ENCODE data around the gene IGFBPL1. TPM values are rescaled to one million over a fixed set of nuclear protein-coding genes. Genes with fewer than 3 reads are reported as not detected.

The IGFBPL1 gene
- total RNA-seq, 1 donor from 2014 or later = not detected

DNA sequence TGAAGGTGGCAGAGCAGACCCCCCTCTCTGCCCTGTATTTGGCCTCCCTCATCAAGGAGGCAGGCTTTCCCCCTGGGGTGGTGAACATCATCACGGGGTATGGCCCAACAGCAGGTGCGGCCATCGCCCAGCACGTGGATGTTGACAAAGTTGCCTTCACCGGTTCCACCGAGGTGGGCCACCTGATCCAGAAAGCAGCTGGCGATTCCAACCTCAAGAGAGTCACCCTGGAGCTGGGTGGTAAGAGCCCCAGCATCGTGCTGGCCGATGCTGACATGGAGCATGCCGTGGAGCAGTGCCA is 27.9 kb downstream of the IGFBPL1 start:
- Histone ChIP-seq H3K36me3 (ENCODE audit: control insufficient read depth, insufficient read depth, low read length) (peaks cover 6% of the 10 kb centered on the region), H3K27me3 (ENCODE audit: control insufficient read depth, insufficient read depth, low read length) (no peaks in the 10 kb centered on the region), H3K4me3 (ENCODE audit: low read depth, low read length) (no peak overlapping the region)
- TF ChIP-seq, protein P1, sequence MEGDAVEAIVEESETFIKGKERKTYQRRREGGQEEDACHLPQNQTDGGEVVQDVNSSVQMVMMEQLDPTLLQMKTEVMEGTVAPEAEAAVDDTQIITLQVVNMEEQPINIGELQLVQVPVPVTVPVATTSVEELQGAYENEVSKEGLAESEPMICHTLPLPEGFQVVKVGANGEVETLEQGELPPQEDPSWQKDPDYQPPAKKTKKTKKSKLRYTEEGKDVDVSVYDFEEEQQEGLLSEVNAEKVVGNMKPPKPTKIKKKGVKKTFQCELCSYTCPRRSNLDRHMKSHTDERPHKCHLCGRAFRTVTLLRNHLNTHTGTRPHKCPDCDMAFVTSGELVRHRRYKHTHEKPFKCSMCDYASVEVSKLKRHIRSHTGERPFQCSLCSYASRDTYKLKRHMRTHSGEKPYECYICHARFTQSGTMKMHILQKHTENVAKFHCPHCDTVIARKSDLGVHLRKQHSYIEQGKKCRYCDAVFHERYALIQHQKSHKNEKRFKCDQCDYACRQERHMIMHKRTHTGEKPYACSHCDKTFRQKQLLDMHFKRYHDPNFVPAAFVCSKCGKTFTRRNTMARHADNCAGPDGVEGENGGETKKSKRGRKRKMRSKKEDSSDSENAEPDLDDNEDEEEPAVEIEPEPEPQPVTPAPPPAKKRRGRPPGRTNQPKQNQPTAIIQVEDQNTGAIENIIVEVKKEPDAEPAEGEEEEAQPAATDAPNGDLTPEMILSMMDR (IDR thresholded peaks at IDR 0.05; ENCODE audit: insufficient read depth, low read length, severe bottlenecking) = no peak
- FAIRE-seq = no peak
- no peak for DNase-seq (ENCODE audit: low read depth)

DNA sequence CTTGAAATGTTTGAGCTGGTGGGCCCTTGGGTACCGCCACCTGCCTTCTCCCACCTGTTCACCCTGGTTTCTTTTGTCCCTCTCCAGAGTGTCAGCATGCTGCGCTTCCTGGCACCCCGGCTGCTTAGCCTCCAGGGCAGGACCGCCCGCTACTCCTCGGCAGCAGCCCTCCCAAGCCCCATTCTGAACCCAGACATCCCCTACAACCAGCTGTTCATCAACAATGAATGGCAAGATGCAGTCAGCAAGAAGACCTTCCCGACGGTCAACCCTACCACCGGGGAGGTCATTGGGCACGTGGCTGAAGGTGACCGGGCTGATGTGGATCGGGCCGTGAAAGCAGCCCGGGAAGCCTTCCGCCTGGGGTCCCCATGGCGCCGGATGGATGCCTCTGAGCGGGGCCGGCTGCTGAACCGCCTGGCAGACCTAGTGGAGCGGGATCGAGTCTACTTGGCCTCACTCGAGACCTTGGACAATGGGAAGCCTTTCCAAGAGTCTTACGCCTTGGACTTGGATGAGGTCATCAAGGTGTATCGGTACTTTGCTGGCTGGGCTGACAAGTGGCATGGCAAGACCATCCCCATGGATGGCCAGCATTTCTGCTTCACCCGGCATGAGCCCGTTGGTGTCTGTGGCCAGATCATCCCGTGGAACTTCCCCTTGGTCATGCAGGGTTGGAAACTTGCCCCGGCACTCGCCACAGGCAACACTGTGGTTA is 28.4 kb downstream of the IGFBPL1 start:
- DNase-seq (ENCODE audit: low read depth) = no peak
- Histone ChIP-seq H3K36me3 (ENCODE audit: control insufficient read depth, insufficient read depth, low read length) (peaks cover 6% of the 10 kb centered on the region), H3K27me3 (ENCODE audit: control insufficient read depth, insufficient read depth, low read length) (no peaks in the 10 kb centered on the region), H3K4me3 (ENCODE audit: low read depth, low read length) (no peak overlapping the region)
- FAIRE-seq = no peak
- TF ChIP-seq, protein P1 (IDR thresholded peaks at IDR 0.05; ENCODE audit: insufficient read depth, low read length, severe bottlenecking) = no peak

DNA sequence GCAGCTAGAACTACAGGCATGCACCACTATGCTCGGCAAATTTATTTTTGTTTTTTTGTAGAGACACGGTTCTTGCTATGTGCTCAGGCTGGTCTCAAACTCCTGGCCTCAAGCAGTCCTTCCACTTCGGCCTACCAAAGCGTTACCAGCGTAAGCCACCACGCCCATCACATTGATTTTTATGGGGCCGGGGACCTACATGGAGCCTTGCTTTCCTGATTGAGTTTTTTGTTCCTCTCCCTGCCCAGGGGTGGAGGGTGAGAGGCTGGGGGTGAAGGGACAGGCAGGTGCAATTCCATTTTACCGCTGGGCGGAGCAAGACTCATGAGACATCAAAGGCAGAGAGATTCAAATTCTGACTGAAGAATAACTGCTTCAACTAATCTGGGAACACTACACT is 29.8 kb downstream of the IGFBPL1 start:
- FAIRE-seq = no peak
- DNase-seq (ENCODE audit: low read depth) = no peak

DNA sequence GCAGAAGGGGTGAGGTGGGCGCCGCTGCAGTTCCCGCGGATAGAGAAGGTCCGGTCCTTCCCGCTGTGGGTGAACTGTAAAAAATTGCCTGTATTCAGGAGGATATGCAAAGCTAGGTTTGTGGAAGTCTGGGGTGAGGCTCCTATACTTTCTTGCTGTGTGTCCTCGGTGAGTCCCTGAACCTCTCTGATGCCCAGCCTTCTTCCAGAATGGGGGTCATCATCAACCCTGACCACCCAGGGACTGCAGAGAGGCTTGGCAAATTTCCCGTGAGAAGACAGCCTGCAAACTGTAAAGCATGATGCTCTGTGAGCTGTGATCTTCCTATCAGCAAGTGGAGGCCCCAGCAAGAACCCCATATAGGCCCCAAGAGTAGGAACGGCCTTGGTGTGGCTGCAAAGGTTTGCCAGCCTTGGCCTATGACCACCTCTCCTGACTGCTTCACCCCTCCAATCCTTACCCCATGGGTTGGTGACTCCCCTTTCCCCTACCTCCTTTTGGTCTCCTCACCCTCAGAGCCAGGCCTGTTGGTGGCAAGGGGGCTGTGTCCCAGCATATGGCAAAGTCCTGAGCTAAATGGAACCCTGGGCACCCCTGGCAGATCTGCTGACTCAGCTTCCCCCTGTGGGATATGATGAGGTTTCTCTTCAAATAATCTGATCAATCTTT is 31.0 kb downstream of the IGFBPL1 start:
- no peak for FAIRE-seq
- H3K27me3 ChIP-seq (ENCODE audit: control insufficient read depth, insufficient read depth, low read length) = no peaks in the 10 kb centered on the region
- TF ChIP-seq, protein P1 (IDR thresholded peaks at IDR 0.05; ENCODE audit: insufficient read depth, low read length, severe bottlenecking) = no peak
- peak overlapping the region; percentile 81 for H3K4me3 ChIP-seq (ENCODE audit: low read depth, low read length)
- DNase-seq (ENCODE audit: low read depth) = no peak
- peaks cover 6% of the 10 kb centered on the region for H3K36me3 ChIP-seq (ENCODE audit: control insufficient read depth, insufficient read depth, low read length)

More for the DNA sequence above, 29.8 kb downstream of the IGFBPL1 start:
- Histone ChIP-seq H3K4me3 (ENCODE audit: low read depth, low read length) (no peak overlapping the region), H3K36me3 (ENCODE audit: control insufficient read depth, insufficient read depth, low read length) (peaks cover 6% of the 10 kb centered on the region), H3K27me3 (ENCODE audit: control insufficient read depth, insufficient read depth, low read length) (no peaks in the 10 kb centered on the region)
- TF ChIP-seq, protein P1 (IDR thresholded peaks at IDR 0.05; ENCODE audit: insufficient read depth, low read length, severe bottlenecking) = no peak

DNA sequence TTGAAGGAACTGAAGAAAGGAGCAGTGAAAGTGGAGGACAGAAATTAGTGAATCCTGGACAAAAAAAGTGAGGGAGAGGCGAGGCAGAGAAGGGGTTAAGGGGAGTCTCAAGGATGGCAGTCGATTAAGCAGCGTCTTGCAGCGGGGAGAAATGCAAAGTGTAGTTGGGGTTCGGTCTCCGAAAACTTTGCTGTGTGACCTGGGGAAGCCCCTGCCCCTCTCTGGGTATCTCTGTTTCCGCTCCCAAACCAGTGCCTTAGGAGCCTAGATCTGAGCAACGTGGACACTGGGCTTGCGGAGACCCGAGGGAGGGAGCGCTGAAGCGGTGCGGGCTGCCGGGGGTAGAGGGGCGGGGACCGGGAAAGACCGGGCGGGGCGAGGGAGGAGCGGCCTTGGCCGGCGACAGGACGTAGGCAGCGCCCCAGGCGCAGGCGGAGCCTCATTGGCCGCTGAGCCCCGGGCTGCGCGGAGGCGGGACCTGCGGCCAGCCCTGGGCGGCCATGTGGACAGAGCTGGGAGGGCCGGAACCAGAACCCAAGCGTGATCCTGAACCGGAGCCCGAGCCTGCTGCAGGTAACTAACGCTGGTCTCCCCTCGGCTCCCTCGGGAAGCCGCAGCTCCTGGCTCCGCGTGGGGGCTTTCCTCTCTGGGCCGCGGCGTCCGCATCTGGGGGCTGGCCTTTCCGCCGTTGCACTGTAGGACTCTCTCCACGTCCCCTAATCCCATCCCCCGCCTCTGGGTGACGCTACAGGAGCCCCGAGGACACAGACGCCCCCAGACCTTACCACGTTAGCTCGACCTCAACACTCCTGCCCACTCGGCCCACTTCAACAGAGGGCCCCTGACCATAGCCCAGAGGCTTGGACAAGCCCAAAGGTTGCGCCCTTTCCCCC is 31.8 kb downstream of the IGFBPL1 start, which contains the start of gene ALDH1B1:
TSS of gene ALDH1B1 (plus strand) at position 468 of the 893 bp plus-strand sequence. CDS start 3,047 bp downstream, outside the sequence.
- FAIRE-seq (no peak), DNase-seq (ENCODE audit: low read depth) (peak; percentile 68)
- Histone ChIP-seq H3K27me3 (ENCODE audit: control insufficient read depth, insufficient read depth, low read length) (no peaks in the 10 kb centered on the region), H3K4me3 (ENCODE audit: low read depth, low read length) (peak within 1 kb of the TSS; percentile 81), H3K36me3 (ENCODE audit: control insufficient read depth, insufficient read depth, low read length) (peaks cover 6% of the 10 kb centered on the region)
- TF ChIP-seq, protein P1 (IDR thresholded peaks at IDR 0.05; ENCODE audit: insufficient read depth, low read length, severe bottlenecking) = peak; percentile 15
